HG03097 (cell line): ENCODE data around the gene RTP4.
A peak's percentile ranks its signal among the peaks of the same experiment; 100 is the strongest.

ENCODE experiments used
- ATAC-seq: cut with Tn5 transposase; IDR thresholded peaks from one replicate; pipeline ENCODE4 v1.9.1; 2021; ENCODE audit not compliant: unreplicated experiment, low FRiP score

RTP4 gene, protein sequence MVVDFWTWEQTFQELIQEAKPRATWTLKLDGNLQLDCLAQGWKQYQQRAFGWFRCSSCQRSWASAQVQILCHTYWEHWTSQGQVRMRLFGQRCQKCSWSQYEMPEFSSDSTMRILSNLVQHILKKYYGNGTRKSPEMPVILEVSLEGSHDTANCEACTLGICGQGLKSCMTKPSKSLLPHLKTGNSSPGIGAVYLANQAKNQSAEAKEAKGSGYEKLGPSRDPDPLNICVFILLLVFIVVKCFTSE

DNA sequence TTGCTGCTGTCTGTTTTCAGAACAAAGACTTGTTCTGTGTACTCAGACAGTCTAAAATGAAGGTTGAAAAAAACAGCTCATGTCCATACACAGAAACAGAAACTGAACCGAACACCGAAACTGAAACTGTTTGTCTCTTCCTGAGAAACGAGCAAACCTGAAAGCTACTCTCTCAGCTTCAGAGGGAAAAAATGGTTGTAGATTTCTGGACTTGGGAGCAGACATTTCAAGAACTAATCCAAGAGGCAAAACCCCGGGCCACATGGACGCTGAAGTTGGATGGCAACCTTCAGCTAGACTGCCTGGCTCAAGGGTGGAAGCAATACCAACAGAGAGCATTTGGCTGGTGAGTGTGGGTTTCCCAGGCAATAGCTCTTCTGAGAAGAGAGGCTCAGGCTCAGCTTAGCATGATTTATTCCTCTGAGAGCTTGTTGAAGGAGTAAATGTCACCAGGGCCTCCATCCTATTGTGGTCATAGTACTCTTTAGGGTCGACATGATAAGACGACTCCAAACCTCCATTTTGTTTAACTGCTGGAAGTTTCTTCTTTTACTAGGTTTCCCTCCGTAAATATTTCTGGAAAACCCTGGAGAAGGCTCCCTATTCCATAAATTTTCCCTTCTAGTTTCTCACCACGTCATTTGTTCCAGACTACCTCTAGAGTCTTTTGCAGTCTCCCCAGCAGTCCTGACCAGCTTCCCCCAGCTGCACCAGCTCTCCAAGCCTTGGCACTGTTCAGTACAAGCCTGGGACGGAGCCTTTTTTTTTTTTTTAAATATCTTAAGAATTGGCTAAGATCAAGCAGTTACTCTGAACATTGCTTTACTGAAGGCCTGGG, at the start of gene RTP4:
Gene RTP4, plus strand, starts transcription at position 135 of the 838 bp plus-strand sequence. Its CDS starts 57 bp downstream, at position 192.
- peak; percentile 94 for ATAC-seq

DNA sequence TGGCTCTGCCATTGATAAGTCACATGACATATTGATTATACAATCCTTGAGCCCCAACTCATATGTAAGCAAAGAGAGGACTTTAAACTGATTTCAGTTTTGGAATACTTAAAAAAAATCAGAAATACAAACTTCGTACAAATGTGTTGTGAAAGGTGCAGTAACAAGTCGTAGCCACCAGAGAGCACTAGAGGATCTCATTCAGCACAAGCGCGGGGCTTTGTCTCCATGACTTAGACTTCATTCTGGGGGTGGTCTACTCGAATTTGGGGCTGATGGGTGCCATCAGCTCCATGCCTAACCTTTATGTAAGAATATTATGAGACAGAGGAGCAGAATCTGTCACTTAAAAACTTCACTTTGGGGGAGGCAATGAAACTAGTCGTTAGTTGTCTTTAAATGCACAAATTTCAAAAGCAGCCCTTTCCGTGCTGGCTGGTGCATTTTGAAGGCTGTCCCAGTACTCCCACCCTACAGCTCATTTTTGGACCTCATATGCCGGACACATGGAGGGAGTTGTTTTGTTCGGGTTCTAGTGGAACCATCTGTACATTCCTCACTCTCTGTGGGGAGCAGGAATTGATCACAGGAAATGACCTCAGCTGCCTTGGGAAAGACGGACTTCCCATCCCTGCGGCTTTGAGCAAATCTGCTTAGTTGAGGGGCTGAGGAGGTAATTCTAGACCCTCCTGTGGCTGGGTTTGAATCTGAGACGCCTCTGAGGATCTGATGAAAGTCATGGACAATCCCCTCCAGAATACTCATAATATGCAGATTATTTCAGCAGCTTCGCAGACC, 49.2 kb upstream of the RTP4 start:
- ATAC-seq = no peak

DNA sequence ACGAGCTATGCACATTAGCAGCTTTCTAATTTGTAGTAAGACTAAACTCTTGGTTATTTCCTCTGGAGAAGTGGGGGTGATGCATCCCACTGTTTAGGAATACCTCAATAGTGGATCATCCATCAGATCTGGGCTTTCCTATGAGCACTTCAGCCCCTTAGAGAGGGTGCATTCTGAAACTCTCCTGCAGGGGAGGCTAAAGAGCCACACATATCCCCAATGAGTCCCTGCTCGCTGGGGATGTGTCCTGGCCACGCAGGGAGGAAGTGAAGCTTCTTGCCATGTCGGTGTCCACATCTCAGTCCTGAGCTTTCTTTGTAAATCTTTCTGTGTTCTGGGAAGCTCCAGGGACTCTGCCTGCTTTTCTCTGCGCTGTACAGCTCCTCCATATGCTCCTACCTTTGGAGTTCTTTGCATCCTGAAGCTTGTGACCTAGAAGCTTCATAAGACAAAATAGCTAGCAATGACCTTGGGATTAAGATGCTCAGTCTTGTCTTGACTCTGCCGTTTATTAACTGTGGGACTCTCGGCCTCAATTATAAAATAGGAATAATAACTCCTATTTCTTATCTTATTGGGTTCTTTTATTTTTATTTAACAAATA, 48.4 kb upstream of the RTP4 start:
- peak; percentile 65 for ATAC-seq

DNA sequence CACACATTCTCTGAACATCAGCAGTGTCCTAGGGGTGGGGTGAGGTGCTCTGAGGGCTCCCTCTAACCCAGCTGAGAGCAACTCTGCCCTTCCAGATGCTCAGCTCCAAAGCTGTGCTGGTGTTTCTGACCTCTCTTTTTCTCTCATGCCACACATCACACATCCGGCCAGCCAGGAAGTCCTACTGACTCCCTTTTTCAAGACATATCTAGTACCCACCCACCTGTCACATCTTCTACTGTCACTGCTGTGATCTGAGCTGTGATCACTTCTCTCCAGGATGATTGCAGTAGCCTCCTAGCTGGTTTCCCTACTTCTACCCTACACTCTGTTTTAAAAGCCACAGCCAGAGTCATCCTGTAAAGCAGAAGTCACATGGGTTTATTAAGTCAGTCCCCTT, 46.4 kb upstream of the RTP4 start:
- ATAC-seq = no peak

DNA sequence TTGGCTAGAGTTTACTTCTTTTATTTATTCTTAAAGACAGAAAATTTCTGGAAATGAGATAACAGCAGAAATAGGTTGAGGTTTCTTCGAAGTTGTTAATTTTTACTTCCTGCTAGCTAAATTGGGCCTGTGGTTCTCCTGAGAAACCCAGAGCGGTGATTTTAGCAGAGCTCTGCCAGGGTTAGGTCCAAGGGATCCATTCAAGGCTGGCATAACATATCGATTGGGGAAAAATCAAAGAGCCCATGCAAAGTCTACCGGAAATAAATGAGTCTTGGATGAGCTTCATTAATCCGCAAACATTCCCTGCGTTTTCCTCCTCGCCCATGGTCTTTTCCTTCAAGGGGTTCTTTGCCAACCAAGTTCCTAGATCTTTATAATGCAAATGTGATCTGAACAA, 45.9 kb upstream of the RTP4 start:
- no peak for ATAC-seq

DNA sequence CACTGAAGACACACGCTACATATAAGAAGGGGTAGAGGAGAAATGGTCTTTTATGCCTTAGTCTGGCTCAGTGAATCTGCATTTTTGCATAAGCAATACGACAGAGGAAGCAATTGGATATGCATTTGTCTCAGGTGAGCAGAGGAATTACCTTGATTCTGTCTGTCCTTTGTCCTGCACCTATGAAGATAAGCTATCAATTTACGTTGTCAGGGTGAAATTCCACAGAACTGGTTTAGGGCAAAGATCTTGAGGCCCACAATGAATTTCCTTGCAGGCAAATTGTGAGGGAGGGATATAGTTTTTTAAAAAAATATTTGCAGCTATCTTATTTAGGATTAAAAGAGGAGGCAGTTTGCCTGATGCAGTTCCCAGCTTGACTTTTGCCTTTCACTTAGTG, 45.1 kb upstream of the RTP4 start:
- ATAC-seq = no peak

DNA sequence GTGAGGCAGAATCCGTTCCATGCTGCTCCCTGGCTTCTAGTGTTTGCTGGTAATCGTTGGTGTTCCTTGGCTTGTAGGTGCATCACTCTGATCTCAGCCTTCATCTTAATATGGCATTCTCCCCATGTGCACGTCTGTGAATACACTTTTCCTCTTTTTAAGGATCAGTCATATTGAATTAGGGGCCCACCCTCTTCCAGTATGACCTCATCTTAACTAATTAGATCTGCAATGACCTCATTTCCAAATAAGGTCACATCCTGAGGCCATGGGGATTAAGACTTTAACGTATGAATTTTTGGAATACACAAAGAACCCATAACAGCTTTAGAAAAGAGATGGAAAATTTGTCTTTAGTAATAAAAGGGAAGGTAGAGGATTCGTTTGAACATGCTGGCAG, 42.6 kb upstream of the RTP4 start:
- ATAC-seq = no peak

DNA sequence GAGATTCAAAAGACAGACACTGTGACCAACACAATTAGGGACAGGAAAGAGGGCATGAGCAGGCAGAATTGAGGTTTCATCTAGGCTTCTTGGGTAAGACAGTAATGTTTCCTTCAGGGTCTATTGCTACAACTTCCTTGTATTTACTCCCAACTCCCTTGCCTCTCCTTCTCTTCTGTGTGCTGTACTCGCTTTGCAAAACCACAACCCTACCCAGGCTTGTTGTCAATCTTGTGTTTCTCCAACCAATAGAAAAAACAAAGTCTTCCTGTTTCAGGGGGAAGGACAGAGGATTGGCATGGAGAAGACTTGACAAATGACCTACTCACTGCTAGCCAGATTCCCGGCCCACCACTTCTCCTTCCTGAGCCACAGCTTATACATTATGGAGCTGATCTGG, 40.3 kb upstream of the RTP4 start:
- ATAC-seq = no peak

DNA sequence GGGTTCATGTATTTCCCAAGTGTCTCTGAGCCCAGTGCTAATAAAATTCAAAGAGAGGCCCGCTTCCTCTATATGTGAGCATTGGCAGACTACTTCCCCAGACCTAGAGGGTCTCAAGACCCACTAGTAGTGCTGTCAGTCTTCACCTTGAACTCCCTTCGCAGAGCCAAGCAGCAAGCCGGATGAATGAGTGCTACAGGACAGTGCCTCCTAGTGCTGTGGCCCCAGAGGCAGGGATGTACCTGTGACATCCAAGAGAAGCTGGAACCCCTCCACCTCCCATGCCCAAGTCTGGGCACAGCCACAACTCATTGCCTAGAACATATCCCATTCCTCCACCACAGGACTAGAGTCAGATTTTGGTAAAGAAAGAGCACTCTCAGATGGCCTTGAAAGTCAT, 39.5 kb upstream of the RTP4 start:
- no peak for ATAC-seq

DNA sequence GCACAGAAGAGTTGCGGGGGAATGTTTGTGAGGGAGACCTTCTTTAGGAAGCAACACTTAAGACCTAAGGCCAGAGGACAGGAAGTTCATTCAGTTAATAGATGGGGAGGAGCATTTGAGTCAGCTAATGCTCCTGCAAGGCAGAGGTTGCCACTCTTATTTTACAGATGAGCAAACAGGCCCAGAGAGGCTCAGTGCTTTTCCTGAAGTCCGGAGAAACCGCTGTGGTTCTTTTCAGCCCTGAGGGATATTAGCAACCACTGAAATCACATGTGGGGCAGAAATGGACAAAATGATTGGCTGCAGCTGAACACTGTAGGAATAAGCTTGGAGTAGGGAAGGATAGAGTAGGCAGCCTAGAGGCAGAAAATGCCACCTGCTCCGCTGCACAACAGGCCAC, 33.3 kb upstream of the RTP4 start:
- no peak for ATAC-seq

DNA sequence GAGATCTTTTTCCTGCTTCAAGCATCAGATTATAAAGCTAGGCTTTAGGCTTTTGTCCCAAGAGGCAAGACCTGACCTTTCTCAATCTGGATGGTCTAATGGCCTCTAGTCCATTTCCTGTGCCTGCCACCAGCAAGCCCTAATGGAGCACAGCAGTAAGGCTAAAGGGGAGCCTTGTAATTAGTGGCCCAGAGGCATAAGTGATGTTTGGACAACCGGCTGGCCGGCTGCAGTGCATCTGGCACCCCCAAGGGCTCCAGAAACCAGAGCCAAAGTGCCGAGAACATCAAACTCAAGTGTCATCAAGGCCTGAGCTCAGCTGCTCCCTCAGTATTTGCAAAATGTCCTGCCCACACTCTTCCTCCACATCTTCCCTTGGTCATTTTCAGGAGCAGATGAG, 31.9 kb upstream of the RTP4 start:
- ATAC-seq = no peak

DNA sequence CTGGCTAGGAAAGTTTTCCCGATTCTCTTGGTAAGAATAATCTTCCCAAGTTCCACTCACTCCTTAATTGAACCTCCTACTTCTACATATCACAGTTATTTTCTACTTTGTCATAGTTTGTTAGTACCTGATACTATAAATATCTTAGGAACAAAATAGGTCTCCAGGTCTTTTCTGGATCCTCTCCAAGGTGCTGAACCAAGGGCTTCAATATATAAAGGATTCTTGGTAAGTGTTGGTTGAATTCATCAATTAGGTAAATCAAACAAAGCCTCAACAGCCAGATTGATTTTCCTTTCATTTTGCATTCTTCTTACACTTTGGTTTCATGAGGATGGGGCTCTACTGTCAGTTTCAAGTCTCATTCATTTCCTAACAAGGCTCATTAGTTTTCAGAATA, 27.6 kb upstream of the RTP4 start:
- no peak for ATAC-seq

DNA sequence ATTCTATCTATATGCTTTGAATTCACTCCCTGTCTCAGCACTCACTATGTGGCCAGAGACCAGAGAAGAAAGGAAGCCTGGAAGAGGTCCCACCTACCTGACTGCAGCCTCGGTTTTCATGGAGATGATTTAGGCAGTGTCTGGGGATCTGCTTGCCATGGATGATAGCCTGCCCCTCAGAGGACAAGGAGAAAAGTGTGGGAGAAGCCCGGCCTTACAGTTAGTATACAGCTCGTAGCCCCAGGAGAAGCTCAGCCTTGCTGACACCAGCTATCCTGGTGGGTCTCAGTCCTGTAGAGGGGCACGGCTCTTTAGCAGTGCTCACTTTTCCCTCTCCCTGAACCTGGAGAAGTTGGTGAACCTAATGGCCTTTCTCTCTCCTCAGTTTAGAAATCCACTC, 25.9 kb upstream of the RTP4 start:
- no peak for ATAC-seq

DNA sequence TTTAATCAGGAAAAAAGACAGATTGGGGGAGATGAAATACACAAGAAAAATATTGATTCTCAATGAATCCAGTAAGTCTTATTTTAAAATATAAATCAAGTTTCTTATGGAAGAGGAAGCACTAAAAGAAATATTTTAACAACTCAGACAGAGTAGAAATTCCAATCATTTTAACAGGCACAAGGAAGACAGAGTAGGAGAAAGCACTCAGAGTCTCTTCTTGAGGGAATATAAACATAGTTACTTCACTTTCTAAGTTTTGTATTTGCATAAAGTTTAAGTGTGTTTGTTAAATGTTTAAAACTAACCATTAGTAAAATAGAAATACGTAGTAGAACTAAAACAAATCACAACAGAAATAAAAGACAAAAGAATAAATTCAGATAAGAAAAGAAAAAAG, 24.5 kb upstream of the RTP4 start:
- no peak for ATAC-seq

DNA sequence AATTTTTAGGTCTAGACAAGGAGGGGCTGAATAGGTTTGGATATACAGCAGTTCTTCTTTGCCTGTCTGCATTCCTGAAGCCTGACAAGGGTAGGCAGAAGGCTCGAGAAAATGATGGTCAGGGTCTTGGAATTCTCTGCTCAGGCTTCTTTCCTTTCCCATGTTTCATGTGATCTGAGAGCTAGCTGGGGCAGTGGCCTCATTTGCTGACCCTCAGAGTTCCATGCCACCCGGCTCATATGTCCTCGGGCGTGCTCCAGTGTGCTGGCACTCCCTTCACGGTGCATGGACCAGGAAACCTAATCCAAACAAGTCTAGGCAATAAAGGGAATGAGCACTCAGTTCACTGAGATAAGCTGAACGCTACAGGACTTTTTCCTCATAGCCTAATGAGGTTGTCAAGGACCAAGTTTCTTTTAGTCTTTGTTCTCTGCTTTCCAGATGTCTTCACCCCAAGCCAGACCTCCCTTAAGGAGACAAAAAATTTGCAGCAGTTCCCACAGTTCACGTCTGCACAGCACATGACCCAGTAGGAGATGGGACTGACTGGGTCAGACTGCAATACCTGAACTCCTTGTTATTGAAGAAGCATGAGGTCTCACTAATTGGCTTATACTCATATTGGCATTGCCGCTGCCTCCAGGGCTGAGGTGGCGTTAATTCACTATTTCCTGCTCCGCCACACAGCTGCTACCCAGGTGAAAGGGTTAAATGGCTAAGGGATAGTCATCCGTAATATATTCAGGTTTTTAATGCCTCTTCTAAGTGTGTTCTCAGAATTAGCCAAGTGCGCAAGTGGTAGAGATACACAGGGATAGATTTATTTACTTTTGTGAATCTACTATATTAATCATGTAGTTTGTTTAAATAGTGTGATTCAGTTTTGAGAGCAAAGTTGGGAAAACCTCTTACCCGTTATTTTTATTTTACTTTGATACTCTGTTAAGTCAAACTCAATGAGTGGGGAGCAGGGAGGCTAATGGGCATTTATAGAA, 15.3 kb upstream of the RTP4 start:
- ATAC-seq = no peak

DNA sequence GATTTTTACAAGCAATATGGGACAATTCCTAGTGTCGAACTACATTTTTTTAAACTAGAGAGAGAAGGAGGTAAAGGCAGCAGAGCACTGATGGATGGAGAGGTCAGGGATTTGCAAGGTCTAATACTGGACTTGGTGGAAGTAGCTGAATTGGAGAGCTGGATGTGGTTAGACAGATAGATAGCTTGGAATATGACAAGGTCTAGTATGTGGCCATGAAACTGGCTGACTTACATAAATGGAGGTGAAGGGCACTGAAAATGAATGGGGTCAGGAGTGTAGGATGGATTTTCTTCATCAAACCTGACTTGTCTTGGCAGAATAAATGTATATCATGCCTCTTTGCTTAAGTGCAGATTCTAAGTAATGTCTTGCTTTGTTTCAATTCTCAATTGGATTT, 10.1 kb upstream of the RTP4 start:
- no peak for ATAC-seq

DNA sequence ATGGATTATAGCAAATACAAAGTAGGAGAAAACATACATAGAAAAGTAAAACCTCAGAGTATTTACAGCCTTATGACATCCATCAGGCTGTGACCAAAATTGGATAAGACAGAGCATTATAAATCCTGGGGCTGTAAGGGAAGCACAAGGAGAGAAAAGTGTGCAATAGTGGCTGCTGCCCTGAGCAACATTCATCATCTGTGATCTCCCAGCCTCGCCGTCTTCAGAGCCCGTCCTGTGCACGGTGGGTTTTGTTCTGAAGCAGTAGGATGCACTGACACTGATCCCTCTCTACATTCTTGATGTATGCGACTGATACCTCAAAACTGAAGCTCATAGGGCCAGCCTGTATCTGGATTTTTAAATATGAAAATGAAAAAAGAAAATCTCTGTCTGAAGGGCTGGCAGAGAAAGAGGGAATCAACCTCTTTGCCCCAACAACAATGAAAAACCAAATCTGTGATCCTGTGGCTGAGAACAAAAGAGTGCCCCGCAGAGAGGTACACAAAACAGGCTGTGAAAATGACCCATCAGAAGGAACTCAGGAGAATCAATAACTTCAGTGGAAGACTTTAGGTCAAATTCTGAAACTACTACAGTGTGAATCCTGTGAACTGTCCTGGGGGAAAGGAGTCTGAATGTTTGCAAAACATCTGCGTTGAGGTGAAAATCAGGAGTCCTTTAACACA, 8.2 kb upstream of the RTP4 start:
- ATAC-seq = no peak

DNA sequence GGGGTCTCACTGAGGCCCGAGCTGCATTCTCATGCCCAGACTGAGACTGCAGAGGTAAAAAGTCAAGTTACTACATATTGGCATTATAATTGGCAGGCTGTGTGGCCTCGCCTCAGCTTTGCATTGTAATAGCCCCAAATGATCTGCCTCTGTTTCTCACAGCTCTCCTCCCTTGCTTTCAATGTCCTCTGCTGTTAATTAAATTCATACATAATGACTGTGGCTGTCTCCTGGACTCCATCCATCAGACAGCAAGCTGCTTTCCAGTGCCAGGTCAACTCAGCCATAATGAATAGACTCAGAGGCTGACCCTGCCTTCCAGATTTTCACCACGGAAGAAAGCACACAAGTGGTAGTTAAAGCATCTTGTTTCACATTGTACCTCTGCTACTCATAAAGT, 7.6 kb upstream of the RTP4 start:
- ATAC-seq = no peak

DNA sequence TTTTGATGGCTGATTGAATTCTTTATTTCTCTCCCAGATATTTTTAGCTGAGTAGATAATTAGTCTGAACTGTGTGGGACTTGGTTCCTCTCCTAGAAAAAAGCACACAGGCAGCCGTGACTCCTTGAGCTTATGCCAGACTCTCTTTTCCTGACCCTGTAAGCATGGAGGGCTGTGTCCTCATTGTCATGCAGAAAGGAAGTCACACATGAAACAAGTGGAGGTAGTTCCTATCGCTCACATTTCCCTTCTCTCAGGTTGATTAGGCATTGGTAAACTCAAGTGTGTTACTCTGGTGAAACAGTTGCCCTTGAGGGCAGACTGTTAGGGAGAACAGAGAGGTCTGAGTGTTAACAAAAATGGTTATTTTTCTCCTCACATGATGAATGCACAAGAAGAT, 6.3 kb upstream of the RTP4 start:
- no peak for ATAC-seq
